NT2/D1 (cell line): ENCODE data around the gene BID.
"Not testable (repeated sequence)": the region's sequence is repeated elsewhere in the genome, so short reads cannot be mapped to it uniquely, and the experiment has no call there.

Experiments used
- SUZ12 ChIP-seq: IDR thresholded peaks from 2 replicates; pipeline ENCODE4 v1.6.1; 2011; ENCODE audit not compliant: insufficient read length, insufficient read depth; ENCODE audit errors: extremely low read depth
- YY1 ChIP-seq: IDR thresholded peaks from 2 replicates; pipeline ENCODE4 v1.6.1; 2011; ENCODE audit not compliant: insufficient read length, insufficient read depth
- ZNF274 ChIP-seq: IDR thresholded peaks from 2 replicates; pipeline ENCODE4 v1.6.1; 2011; ENCODE audit warnings: mild to moderate bottlenecking, low read depth, low read length

- not testable (repeated sequence) for TF ChIP-seq YY1, ZNF274, SUZ12
Observed at GRCh38 chr22:17698276-17698675, 76.0 kb downstream of the BID start.
